Forelimb muscle (tissue), 1 donor: Measurements from ENCODE around the gene SLC44A1. TPM values are rescaled to one million over a fixed set of nuclear protein-coding genes. Genes with fewer than 3 reads are reported as not detected.

Source experiments
- DNase-seq: peaks from one replicate; pipeline ENCODE4 v3.0.0-alpha.2; 2013; ENCODE audit warnings: low read depth
- polyA plus RNA-seq: library from polyadenylated mRNA; unstranded; fragments of 120-200 nt; gene quantifications from one replicate; pipeline ENCODE4 v1.2.1, GENCODE V29; 2013; ENCODE audit not compliant: insufficient read length

The SLC44A1 gene
- polyA plus RNA-seq, 1 donor, result 14.6 TPM

DNA sequence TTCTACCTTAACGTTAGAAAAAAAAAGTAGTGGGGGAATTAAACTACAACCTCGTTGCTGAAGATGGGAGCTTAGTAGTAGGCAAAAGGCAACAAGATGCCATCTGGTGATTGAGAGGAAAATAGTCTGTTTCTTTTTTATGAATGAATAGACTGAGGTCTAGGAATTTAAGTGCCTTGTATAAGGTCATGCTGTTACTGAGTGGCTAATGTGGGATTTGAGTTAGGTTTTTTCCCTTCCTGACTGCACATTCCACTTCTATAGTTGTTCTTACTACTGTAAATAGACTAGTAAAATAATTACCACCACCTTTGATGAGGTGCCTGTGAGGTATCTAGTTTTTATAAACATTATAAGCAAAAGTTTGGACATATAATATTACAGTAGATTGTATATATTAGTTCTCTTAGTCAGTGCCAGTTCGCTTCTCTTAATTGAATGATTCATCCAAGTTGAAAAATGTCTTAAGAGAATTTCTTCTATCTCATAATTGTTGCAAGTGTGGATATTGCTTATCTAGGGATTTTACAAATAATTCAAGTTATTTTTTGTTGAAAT lies 222.5 kb downstream of the SLC44A1 start:
- DNase-seq, result no peak

GRCh38 chr9:105468875-105469274 lies 224.4 kb downstream of the SLC44A1 start:
- DNase-seq, result no peak

GRCh38 chr9:105473221-105473620 lies 228.8 kb downstream of the SLC44A1 start:
- no peak for DNase-seq

GRCh38 chr9:105475302-105475701 lies 230.9 kb downstream of the SLC44A1 start:
- DNase-seq, result no peak

DNA sequence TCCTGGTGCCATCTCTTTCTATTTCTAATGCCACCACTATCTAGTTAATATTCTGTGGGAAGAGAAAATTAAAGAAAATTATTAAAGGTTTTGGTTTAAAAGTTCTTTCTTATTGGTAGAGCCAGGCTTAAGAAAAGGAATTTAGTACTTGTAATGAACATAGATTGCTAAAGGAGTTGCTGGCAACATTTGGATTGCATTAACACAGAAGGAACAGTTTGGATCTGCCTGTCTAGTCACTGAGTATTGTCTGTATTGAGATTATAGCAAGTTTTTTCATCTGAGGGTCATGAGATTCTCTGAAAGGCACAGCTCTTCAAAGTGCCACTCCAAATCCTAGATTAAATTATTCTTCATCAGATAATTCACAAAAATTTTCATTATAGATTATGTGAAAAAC lies 235.4 kb downstream of the SLC44A1 start:
- DNase-seq, result no peak

DNA sequence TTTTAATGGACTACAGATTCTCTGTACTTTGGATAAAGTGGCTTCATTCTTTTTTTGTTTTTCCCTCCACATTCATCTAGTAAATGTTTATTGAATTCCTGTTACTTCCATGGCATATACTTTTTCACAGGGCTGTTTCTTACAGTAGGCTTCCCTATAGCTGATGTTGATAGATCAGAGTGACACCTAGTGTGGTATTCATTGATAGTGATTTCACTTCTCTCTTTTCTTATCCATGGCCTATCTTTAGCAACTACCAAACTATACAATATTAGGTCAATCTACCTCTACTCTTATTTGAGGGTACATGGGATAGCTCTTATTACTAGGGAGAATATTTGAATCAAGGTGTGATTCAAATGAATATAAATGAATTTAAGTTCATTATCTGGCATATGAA lies 239.2 kb downstream of the SLC44A1 start:
- no peak for DNase-seq

GRCh38 chr9:105484226-105484625 lies 239.8 kb downstream of the SLC44A1 start:
- no peak for DNase-seq

DNA sequence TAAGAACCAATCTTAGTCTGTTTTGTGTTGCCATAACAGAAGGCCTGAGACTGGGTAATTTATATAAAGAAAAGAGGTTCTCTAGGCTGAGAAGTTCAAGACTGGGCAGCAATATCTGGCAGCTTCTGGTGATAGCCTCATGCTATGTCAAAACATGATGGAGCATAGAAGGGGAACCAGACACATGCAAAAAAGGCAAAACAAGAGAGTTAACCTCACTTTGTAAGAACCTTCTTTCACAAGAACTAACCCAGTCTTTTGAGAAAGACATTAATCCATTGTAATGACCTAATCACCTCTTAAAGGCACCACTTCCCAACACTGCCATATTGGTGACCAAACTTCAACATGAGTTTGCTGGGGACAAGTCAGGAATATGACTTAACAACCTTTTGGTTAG lies 240.7 kb downstream of the SLC44A1 start:
- DNase-seq, result no peak

Other genes with a start within 250 kb of the SLC44A1 start
- 17.0 TPM for gene FSD1L, start 203.4 kb downstream of the SLC44A1 start, polyA plus RNA-seq